Activated CD8-positive, alpha-beta memory T cell treated with anti-CD3 and anti-CD28 coated beads for 48 hours (primary cell): ENCODE measurements around the gene RPL36.
A peak's percentile ranks its signal among the peaks of the same experiment; 100 is the strongest.
"Not testable (repeated sequence)": the region's sequence is repeated elsewhere in the genome, so short reads cannot be mapped to it uniquely, and the experiment has no call there.

ENCODE experiments used
- DNase-seq, 3 experiments: peaks; one replicate each; pipeline ENCODE4 v3.0.0-alpha.2; 2020; ENCODE audit warnings: low read depth in 2 of 3, low spot score in 2 of 3

Gene RPL36

DNA sequence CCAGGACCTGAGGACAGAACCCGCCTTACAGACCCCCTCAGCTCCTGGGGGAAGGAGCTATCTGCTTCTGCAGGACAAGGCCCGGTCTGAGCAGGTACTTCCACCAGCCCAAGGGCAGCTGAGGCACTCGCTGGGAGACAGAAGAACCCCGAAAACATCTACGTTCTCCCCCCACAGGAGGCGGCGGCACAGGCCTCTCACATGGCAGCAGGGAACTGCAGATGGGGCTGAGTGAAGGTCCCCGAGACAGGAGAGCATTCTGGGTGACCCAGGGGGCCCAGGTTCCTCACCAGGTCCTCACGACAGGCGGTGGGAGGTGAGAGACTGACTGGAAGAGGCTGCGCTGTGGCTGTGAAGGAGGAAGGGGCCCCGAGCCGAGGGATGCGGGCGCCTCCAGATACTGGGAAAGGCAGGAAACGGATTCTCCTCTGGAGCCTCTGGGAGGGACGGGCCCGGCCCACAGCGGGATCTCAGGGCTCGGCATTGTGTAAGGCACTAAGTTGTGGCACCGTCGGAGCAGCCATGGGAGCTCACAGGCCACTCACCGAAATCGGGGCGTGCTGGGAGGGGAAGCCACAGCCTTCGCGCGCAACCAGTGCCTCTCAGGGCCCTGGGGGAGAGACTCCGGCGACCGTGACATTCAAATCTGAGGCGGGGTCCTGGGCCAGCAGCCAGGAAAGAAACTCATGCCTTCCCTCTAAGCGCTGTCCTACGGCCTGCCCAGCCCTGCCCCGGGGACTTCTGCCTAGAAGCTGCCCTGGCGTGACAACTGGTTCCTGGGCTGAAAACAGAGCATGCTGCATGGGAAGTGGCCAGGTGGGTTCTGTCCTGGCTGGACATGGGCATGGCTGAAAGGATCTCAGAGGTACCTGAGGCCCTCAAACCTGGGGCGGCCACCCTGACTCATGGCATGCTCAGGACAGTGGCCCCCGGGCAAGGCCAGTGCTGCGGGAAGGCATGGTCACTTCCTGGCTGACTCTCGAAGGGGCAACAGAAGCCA, 14.0 kb downstream of the RPL36 start:
- no peak for DNase-seq

- no peak for DNase-seq
These were observed 15.5 kb downstream of the RPL36 start for GRCh38 chr19:5705552-5705951.

GRCh38 chr19:5706876-5707573, 16.9 kb downstream of the RPL36 start:
- DNase-seq, result no peak

DNA sequence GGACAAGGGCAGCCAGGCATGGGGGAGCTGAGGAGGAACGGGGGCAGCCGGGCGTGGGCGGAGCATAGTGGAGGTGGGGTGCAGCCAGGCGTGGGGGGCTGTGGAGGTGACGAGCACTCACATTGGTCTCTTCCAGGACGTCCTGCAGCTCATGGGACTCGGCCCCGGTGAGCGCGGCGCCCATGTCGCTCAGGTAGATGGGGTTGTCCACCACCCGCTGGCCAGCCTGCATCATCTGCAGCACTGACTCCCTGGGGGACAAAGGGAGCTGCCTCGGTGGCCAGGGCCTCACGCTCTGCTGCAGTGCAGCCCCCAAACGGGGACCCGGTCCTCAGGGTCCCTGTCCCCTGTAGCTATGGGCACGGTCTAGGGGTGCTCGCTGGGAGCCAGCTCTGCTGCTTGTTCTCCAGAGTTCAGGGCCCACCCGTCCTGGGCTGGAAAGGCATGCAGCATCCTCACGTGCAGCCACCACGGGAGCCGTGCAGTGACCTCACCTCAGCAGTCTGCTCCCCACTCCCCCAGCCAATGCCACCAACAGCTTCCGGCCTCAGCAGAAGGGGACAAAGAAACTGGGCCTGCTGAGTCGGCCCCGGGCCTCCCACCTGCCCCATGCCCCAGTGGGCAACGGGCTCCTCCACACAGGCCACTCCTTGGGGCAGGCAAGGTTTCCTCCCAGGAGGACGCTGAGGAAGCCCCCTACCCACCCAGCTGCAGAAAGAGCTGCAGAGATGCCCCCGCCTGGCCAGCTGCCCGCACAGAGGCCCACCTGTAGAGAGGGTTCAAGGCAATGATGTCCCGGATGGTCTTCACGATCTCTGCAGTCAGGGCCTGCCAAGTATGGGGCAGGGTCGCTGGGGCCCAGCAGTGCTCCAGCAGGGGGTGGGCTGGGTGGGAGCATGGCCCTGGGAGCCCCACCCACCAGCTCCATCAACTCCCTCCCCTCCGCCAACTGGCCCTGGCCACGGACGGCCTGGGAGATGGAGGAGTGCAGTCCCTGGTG, 17.8 kb downstream of the RPL36 start:
- DNase-seq, result no peak

DNA sequence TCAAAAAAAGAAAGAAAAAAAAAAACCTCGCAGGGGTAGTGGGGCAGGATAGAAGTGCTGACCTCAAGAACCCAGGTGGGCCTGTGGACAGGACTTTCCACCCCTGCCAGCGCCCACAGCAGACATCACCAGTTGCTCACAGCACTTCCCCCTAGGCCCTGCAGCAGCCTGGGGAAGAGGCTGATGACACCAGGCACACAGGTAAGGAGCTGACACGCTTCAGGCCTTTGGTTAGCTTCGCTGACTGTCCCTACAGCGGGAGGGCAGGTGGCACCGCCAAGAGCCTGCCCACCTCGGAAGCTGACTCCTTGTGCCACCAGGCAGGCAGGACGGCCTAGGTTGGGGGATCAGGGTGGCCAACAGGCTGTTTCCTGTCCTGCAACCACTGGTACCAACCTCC, 20.9 kb downstream of the RPL36 start:
- no peak for DNase-seq

DNA sequence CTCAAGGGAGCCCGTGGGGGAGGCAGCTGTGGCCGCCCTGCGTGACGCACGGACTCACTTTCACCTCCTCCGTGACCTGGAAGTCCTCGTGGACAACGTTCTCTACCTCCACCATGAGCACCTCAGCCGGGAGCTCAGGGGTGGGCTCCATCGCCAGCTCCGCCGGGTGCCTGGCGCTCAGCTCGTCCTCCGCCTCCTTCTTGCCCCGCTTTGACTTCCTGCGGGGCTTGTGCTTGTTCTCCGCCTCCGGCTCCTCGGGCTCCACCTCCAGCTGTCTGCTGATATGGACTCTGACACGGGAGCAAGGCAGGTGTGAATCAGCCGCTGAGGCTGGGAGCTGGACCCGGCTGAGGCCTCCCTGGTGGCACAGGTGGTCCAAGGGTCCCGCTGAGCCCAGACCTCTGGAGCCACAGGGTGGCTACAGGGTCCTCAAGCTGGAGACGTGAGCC, 21.6 kb downstream of the RPL36 start:
- DNase-seq, result no peak

DNA sequence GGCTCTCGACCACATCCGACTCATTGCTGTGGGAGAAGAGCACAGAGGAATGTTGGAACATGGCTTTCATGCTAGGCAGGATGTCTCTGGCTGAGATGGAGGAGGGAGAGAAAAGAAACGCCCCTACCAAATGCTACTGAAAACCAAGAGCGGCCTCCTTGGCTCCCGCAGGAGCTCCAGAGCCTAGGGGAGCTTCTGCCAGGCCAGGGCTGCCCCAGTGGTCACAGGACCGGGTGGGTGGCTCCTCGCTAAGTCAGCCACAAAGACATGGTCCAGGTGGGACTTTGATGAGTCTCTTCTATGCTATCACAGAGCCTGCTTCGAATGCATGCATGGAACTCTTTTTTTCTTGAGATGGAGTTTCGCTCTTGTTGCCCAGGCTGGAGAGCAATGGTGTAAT, 23.1 kb downstream of the RPL36 start:
- DNase-seq, result no peak

- no peak for DNase-seq
These were observed 24.7 kb downstream of the RPL36 start for GRCh38 chr19:5714816-5715215.

- no peak for DNase-seq
These were observed 27.3 kb downstream of the RPL36 start for GRCh38 chr19:5717215-5717935.

DNA sequence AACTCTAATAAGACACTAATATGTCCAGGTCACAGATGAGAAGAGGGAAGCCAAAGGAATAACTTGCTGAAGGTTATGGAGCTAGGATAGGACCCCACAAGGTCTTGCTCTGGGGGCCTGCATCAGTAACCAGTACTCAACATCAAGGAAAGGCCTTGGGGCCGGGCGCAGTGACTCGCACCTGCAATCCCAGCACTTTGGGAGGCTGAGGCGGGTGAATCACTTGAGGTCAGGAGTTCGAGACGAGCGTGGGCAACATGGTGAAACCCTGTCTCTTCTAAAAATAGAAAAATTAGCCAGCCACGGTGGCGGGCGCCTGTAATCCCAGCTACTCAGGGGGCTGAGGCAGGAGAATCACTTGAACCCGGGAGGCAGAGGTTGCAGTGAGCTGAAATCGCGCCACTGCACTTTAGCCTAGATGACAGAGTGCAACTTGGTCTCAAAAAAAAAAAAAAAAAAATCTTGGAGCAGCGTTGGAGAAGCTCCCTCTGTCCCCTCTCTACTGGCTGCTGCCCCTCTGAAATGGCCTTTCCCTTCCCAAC, 28.0 kb downstream of the RPL36 start:
- peak in 1 of 3 experiments; percentile 41 for DNase-seq

DNA sequence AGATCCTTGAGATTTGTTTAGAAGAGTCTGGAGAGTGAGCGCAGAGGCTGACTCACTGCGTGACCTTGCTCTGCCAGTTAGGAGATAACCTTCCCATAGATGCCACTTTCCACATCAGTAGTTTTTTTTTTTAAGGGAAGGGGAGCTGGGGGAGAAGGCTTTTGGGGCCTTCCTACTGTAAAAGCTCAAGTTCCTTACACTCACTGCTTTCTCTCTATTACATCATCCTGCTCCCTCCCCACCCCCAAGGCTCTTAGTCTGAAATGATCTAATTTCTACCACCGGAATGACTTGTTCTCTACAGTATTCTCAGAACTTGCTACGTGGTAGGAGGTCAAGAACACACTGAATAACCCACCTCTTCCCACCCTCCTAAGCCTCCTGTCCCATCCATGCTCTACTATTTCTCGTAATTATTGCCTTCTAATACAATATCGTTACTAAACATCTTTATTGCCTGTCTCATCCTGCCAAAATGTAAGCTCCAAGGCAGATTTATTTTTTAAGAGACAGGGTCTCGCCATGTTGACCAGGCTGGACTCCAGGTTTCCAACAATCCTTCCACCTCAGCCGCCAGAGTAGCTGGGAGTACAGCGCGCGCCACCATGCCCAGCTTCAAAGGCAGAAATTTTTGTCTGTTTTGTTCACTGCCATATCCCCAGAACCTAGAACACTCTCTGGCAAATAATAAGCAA, 28.6 kb downstream of the RPL36 start:
- DNase-seq, result no peak

DNA sequence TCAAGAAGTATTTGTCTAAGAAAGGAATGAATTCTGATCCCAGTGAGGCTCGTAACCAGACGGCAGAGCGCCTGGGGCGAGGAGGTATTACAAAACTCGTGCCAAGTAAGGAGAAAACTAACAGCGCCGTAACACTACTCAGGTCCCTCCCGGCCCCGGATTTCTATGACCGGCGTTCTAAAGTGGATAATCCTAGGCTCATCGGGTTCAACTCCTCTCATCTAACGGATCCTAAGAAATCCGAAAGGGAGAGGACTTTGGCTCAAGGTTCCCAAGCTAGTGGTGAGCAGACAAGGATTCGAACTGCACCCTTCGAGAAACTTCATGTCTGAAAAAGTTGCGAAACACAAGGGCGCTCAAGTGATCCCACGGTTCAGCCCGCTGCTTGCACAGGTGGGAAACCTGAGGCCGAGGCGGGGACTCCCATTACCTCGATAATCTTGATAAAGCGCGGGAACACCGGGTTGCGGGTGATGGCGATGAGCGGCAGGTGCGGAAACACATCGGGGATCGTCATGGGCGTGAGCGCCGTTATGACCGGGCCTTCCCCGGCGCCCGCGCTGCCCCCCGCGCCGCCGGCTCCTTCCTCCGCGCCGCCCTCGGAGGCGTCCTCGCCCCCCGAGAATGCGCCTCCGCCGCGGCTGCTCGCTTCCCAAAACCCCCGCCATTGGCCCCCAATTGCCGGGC, 29.3 kb downstream of the RPL36 start:
- DNase-seq, result no peak

GRCh38 chr19:5719961-5720790, 30.1 kb downstream of the RPL36 start, which contains the start of the genes CATSPERD and LONP1:
CATSPERD (plus strand) TSS chr19:5720637; CDS start chr19:5720738, 101 bp downstream.
LONP1 (minus strand) TSS chr19:5720146; CDS start chr19:5720132, 14 bp downstream.
- peak; percentile 95 to 98 (median 97) for DNase-seq

DNA sequence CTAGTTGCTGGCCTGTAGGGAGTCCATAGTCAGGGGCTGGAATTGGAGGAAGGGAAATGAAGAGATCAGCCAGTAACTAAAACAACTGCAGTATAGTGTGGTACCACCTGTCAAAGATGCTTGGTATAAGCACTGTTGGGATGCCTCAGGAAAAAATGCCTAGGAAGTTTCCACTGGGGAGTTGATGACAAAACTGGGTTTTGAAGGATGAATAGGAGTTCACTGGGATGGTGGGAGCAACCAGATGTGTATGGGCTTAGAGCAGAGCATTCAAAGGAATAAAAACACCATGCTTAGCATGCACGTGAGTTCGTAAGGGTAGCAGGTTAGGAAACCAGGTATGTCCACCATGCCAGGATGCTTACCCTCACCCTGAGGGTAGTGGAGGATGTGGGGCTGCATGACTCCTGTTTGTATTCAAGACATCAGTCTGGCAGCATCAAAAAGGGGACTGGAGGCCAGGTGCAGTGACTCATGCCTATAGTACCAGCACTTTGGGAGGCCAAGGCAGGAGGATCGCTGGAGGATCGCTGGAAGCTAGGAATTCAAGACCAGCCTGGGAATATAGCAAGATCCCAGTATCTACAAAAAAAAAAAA, 37.5 kb downstream of the RPL36 start:
- no peak for DNase-seq

- DNase-seq, result not testable (repeated sequence)
These were observed 43.1 kb downstream of the RPL36 start for GRCh38 chr19:5733172-5733571.

- DNase-seq, result no peak
These were observed 48.3 kb downstream of the RPL36 start for GRCh38 chr19:5738423-5738822.
